GM18520 (cell line): ENCODE results near the gene DAPK1.
A peak's percentile ranks its signal among the peaks of the same experiment; 100 is the strongest.

Experiments
- ATAC-seq: cut with Tn5 transposase; IDR thresholded peaks from one replicate; pipeline ENCODE4 v1.9.1; 2021; ENCODE audit not compliant: unreplicated experiment

Gene DAPK1

GRCh38 chr9:87516222-87516925 lies 18.7 kb downstream of the DAPK1 start:
- no peak for ATAC-seq

GRCh38 chr9:87516926-87517290 lies 19.2 kb downstream of the DAPK1 start:
- no peak for ATAC-seq

- ATAC-seq, result no peak
These were observed 20.1 kb downstream of the DAPK1 start for GRCh38 chr9:87517732-87518131.

- no peak for ATAC-seq
These were observed 21.2 kb downstream of the DAPK1 start for GRCh38 chr9:87518702-87519335.

- no peak for ATAC-seq
These were observed 21.8 kb downstream of the DAPK1 start for GRCh38 chr9:87519461-87519860.

GRCh38 chr9:87520172-87520683 lies 22.6 kb downstream of the DAPK1 start:
- no peak for ATAC-seq

- ATAC-seq, result no peak
These were observed 24.2 kb downstream of the DAPK1 start for GRCh38 chr9:87521834-87522233.

GRCh38 chr9:87524061-87524460 lies 26.4 kb downstream of the DAPK1 start:
- no peak for ATAC-seq

- no peak for ATAC-seq
These were observed 28.1 kb downstream of the DAPK1 start for GRCh38 chr9:87525546-87526303.

- ATAC-seq, result no peak
These were observed 29.7 kb downstream of the DAPK1 start for GRCh38 chr9:87527211-87527916.

GRCh38 chr9:87528969-87529368 lies 31.3 kb downstream of the DAPK1 start:
- no peak for ATAC-seq

- no peak for ATAC-seq
These were observed 32.0 kb downstream of the DAPK1 start for GRCh38 chr9:87529671-87530070.

- no peak for ATAC-seq
These were observed 33.0 kb downstream of the DAPK1 start for GRCh38 chr9:87530716-87531115.

- no peak for ATAC-seq
These were observed 34.0 kb downstream of the DAPK1 start for GRCh38 chr9:87531370-87532295.

GRCh38 chr9:87533271-87533670 lies 35.6 kb downstream of the DAPK1 start:
- no peak for ATAC-seq

GRCh38 chr9:87534036-87534435 lies 36.4 kb downstream of the DAPK1 start:
- ATAC-seq, result no peak

- no peak for ATAC-seq
These were observed 37.3 kb downstream of the DAPK1 start for GRCh38 chr9:87534957-87535356.

GRCh38 chr9:87535817-87536539 lies 38.3 kb downstream of the DAPK1 start:
- ATAC-seq, result peak; percentile 62

- no peak for ATAC-seq
These were observed 40.0 kb downstream of the DAPK1 start for GRCh38 chr9:87537625-87538024.
